WTC11 (cell line): Measurements from ENCODE around the gene NUDT19. TPM values are rescaled to one million over a fixed set of nuclear protein-coding genes. Genes with fewer than 3 reads are reported as not detected.

Experiments
- ATAC-seq: fragments of 200-7000 bp; cut with Tn5 transposase; 2 replicates; pipeline ENCODE4 v1.10.0; 2021; ENCODE audit warnings: mild to moderate bottlenecking, moderate library complexity
- CTCF ChIA-PET: fragments of 300-600 bp; sonication (Branson Sonifier 250); formaldehyde crosslinking; loops from one replicate; lab custom pipeline; 2021; ENCODE audit warnings: antibody characterized with exemption; lab: Charles Lee
- POLR2A ChIA-PET: fragments of 350-600 bp; sonication (Branson Sonifier 250); formaldehyde crosslinking; loops from one replicate; lab custom pipeline; 2021; ENCODE audit warnings: antibody characterized with exemption; lab: Charles Lee
- DNase-seq: peaks from one replicate; pipeline ENCODE4 v3.0.0; 2021; ENCODE audit warnings: low spot score
- H3K27ac Mint-ChIP-seq: 2 replicates; pipeline ENCODE4 v1.8.0; 2021; ENCODE audit warnings: mixed read lengths
- H3K27me3 Mint-ChIP-seq: 2 replicates; pipeline ENCODE4 v1.8.0; 2021; ENCODE audit warnings: low read depth, mild to moderate bottlenecking, moderate library complexity, mixed read lengths
- H3K36me3 Mint-ChIP-seq: 2 replicates; pipeline ENCODE4 v1.8.0; 2021; ENCODE audit warnings: mixed read lengths
- H3K4me1 Mint-ChIP-seq: 2 replicates; pipeline ENCODE4 v1.8.0; 2022; ENCODE audit warnings: mixed read lengths
- H3K4me3 Mint-ChIP-seq: 2 replicates; pipeline ENCODE4 v1.8.0; 2021; ENCODE audit warnings: mild to moderate bottlenecking, moderate library complexity, mixed read lengths
- H3K9me3 Mint-ChIP-seq: 2 replicates; pipeline ENCODE4 v1.8.0; 2021; ENCODE audit warnings: mixed read lengths
- ATF1 ChIP-seq: sonication (generic); formaldehyde crosslinking; IDR thresholded peaks from 2 replicates; pipeline ENCODE4 v1.8.1; 2023; ENCODE audit warnings: mild to moderate bottlenecking, moderate library complexity, missing genetic modification reagents
- ESRRA ChIP-seq: sonication (generic); formaldehyde crosslinking; IDR thresholded peaks from 2 replicates; pipeline ENCODE4 v1.8.1; 2022; ENCODE audit warnings: mild to moderate bottlenecking, missing genetic modification reagents, borderline replicate concordance
- ETV6 ChIP-seq: sonication (generic); formaldehyde crosslinking; IDR thresholded peaks from 2 replicates; pipeline ENCODE4 v1.8.1; 2022; ENCODE audit warnings: mild to moderate bottlenecking, missing genetic modification reagents
- HMGA2 ChIP-seq: fragments of 250-450 bp; sonication (Bioruptor Pico); IDR thresholded peaks from 2 replicates; pipeline ENCODE4 v1.4.0; 2021; ENCODE audit warnings: mild to moderate bottlenecking, moderate library complexity
- HMGXB4 ChIP-seq: sonication (generic); formaldehyde crosslinking; IDR thresholded peaks from 2 replicates; pipeline ENCODE4 v1.8.1; 2023; ENCODE audit warnings: mild to moderate bottlenecking, moderate library complexity, missing genetic modification reagents
- JUN ChIP-seq: sonication (generic); formaldehyde crosslinking; IDR thresholded peaks from 2 replicates; pipeline ENCODE4 v1.8.0; 2023; ENCODE audit warnings: mild to moderate bottlenecking, missing genetic modification reagents
- KAT7 ChIP-seq: sonication (generic); formaldehyde crosslinking; IDR thresholded peaks from 2 replicates; pipeline ENCODE4 v1.8.1; 2023; ENCODE audit warnings: missing genetic modification reagents, mild to moderate bottlenecking, borderline replicate concordance
- MYBL2 ChIP-seq: sonication (generic); formaldehyde crosslinking; IDR thresholded peaks from 2 replicates; pipeline ENCODE4 v1.8.1; 2023; ENCODE audit warnings: mild to moderate bottlenecking, moderate library complexity, missing genetic modification reagents
- NFATC4 ChIP-seq: fragments of 250-450 bp; sonication (Bioruptor Pico); IDR thresholded peaks from 2 replicates; pipeline ENCODE4 v1.9.0; 2021; ENCODE audit warnings: mild to moderate bottlenecking
- NR1H2 ChIP-seq: sonication (generic); formaldehyde crosslinking; IDR thresholded peaks from 2 replicates; pipeline ENCODE4 v1.9.0; 2021; ENCODE audit warnings: mild to moderate bottlenecking, moderate library complexity, missing genetic modification reagents
- NR2C2 ChIP-seq: sonication (generic); formaldehyde crosslinking; IDR thresholded peaks from 2 replicates; pipeline ENCODE4 v1.8.0; 2022; ENCODE audit warnings: mild to moderate bottlenecking, missing genetic modification reagents
- OVOL2 ChIP-seq: fragments of 250-450 bp; sonication (Bioruptor Pico); IDR thresholded peaks from 2 replicates; pipeline ENCODE4 v1.9.0; 2021; ENCODE audit warnings: mild to moderate bottlenecking, borderline replicate concordance
- RELA ChIP-seq: sonication (generic); formaldehyde crosslinking; IDR thresholded peaks from 2 replicates; pipeline ENCODE4 v1.8.1; 2022; ENCODE audit warnings: missing genetic modification reagents, mild to moderate bottlenecking, borderline replicate concordance
- SOX15 ChIP-seq: fragments of 250-450 bp; sonication (Bioruptor Pico); IDR thresholded peaks from 2 replicates; pipeline ENCODE4 v1.9.0; 2021; ENCODE audit warnings: mild to moderate bottlenecking
- TCF7 ChIP-seq: sonication (generic); formaldehyde crosslinking; IDR thresholded peaks from 2 replicates; pipeline ENCODE4 v1.8.0; 2022; ENCODE audit warnings: mild to moderate bottlenecking, low read depth, missing genetic modification reagents, moderate library complexity
- TEAD1 ChIP-seq: sonication (generic); formaldehyde crosslinking; IDR thresholded peaks from 2 replicates; pipeline ENCODE4 v1.8.0; 2022; ENCODE audit warnings: mild to moderate bottlenecking, missing genetic modification reagents
- TP53 ChIP-seq: sonication (generic); formaldehyde crosslinking; IDR thresholded peaks from 2 replicates; pipeline ENCODE4 v1.8.1; 2023; ENCODE audit warnings: mild to moderate bottlenecking, missing genetic modification reagents
- ZNF121 ChIP-seq: sonication (generic); formaldehyde crosslinking; IDR thresholded peaks from 2 replicates; pipeline ENCODE4 v1.8.0; 2023; ENCODE audit warnings: missing genetic modification reagents
- ZNF532 ChIP-seq: fragments of 250-450 bp; sonication (Bioruptor Pico); IDR thresholded peaks from 2 replicates; pipeline ENCODE4 v1.9.0; 2021; ENCODE audit warnings: mild to moderate bottlenecking, borderline replicate concordance
- total RNA-seq: library from RNA; stranded (reverse); gene quantifications from 3 replicates; pipeline ENCODE4 v1.2.3, GENCODE V29; 2021
- TF ChIP-seq, protein P1 (sequence below): sonication (generic); formaldehyde crosslinking; conservative IDR thresholded peaks from 2 replicates; pipeline ENCODE4 v1.8.1; 2022; ENCODE audit warnings: mild to moderate bottlenecking, missing genetic modification reagents
- TF ChIP-seq, protein P2 (sequence below): sonication (generic); formaldehyde crosslinking; IDR thresholded peaks from 2 replicates; pipeline ENCODE4 v1.8.1; 2022; ENCODE audit warnings: mild to moderate bottlenecking, moderate library complexity, missing genetic modification reagents
- TF ChIP-seq, protein P3 (sequence below): sonication (generic); formaldehyde crosslinking; IDR thresholded peaks from 2 replicates; pipeline ENCODE4 v1.8.0; 2022; ENCODE audit warnings: mild to moderate bottlenecking, missing genetic modification reagents
- TF ChIP-seq, protein P4 (sequence below): sonication (generic); formaldehyde crosslinking; IDR thresholded peaks from 2 replicates; pipeline ENCODE4 v1.8.1; 2023; ENCODE audit warnings: mild to moderate bottlenecking, missing genetic modification reagents

NUDT19 gene
- total RNA-seq, 1 experiment from 2014 or later, result 2.4 TPM

- ChIA-PET CTCF (interaction anchor here (0.8 to 1.4 kb wide), 3 partner anchors 15 to 492 kb away, joined by 3 to 10 read pairs (median 5); no protein-coding TSS in a partner anchor), POLR2A (interaction anchor here (0.6 kb wide), 1 partner anchor 9 kb away, joined by 6 read pairs; no protein-coding TSS in a partner anchor)
- Mint-ChIP-seq H3K9me3 (peaks cover 10% of the 10 kb centered on the region), H3K4me1 (peaks cover 10% of the 10 kb centered on the region), H3K4me3 (peak overlapping the region; percentile 59), H3K27me3 (peaks cover 33% of the 10 kb centered on the region), H3K36me3 (peaks cover 5% of the 10 kb centered on the region), H3K27ac (no peak overlapping the region)
- DNase-seq (peak; percentile 61), ATAC-seq (peak; percentile 78)
- no peak for TF ChIP-seq NR1H2 (CRISPR knock-in tag)
- TF ChIP-seq HMGXB4 (CRISPR knock-in tag), result peak; percentile 95
- TF ChIP-seq HMGA2 (CRISPR knock-in tag), result no peak
- peak; percentile 32; the same call in 1 of the 2 replicates for TF ChIP-seq MYBL2
- TF ChIP-seq OVOL2 (CRISPR knock-in tag), result no peak
- TF ChIP-seq NFATC4 (CRISPR knock-in tag), result no peak
- no peak for TF ChIP-seq JUN
- no peak for TF ChIP-seq TP53 (CRISPR knock-in tag)
- TF ChIP-seq NR2C2, result no peak; the same call in none of the 2 replicates
- TF ChIP-seq SOX15, result no peak
- no peak for TF ChIP-seq ZNF121 (CRISPR knock-in tag)
- TF ChIP-seq TCF7 (CRISPR knock-in tag), result no peak; the same call in 1 of the 2 replicates
- TF ChIP-seq, protein P1, sequence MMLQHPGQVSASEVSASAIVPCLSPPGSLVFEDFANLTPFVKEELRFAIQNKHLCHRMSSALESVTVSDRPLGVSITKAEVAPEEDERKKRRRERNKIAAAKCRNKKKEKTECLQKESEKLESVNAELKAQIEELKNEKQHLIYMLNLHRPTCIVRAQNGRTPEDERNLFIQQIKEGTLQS (CRISPR knock-in tag), result no peak
- no peak for TF ChIP-seq RELA
- no peak for TF ChIP-seq ZNF532 (CRISPR knock-in tag)
- no peak; the same call in 1 of the 2 replicates for TF ChIP-seq TEAD1 (CRISPR knock-in tag)
- TF ChIP-seq, protein P2, sequence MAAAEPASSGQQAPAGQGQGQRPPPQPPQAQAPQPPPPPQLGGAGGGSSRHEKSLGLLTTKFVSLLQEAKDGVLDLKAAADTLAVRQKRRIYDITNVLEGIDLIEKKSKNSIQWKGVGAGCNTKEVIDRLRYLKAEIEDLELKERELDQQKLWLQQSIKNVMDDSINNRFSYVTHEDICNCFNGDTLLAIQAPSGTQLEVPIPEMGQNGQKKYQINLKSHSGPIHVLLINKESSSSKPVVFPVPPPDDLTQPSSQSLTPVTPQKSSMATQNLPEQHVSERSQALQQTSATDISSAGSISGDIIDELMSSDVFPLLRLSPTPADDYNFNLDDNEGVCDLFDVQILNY (CRISPR knock-in tag), result peak; percentile 67
- TF ChIP-seq, protein P3, sequence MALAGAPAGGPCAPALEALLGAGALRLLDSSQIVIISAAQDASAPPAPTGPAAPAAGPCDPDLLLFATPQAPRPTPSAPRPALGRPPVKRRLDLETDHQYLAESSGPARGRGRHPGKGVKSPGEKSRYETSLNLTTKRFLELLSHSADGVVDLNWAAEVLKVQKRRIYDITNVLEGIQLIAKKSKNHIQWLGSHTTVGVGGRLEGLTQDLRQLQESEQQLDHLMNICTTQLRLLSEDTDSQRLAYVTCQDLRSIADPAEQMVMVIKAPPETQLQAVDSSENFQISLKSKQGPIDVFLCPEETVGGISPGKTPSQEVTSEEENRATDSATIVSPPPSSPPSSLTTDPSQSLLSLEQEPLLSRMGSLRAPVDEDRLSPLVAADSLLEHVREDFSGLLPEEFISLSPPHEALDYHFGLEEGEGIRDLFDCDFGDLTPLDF, result 0 out of 2 replicates have a peak, but pooled peaks have one; percentile 43
- TF ChIP-seq ESRRA (CRISPR knock-in tag), result no peak
- no peak for TF ChIP-seq ATF1
- 0 out of 2 replicates have a peak, but pooled peaks have one; percentile 27 for TF ChIP-seq ETV6 (CRISPR knock-in tag)
- TF ChIP-seq KAT7, result no peak
- TF ChIP-seq, protein P4, sequence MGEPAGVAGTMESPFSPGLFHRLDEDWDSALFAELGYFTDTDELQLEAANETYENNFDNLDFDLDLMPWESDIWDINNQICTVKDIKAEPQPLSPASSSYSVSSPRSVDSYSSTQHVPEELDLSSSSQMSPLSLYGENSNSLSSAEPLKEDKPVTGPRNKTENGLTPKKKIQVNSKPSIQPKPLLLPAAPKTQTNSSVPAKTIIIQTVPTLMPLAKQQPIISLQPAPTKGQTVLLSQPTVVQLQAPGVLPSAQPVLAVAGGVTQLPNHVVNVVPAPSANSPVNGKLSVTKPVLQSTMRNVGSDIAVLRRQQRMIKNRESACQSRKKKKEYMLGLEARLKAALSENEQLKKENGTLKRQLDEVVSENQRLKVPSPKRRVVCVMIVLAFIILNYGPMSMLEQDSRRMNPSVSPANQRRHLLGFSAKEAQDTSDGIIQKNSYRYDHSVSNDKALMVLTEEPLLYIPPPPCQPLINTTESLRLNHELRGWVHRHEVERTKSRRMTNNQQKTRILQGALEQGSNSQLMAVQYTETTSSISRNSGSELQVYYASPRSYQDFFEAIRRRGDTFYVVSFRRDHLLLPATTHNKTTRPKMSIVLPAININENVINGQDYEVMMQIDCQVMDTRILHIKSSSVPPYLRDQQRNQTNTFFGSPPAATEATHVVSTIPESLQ, result no peak
These were observed 518 bp downstream of the NUDT19 start for GRCh38 chr19:32691952-32692726.
